Measurements from ENCODE around the gene LCA5.

Gene LCA5

GRCh38 chr6:79548304-79548703 is 11.1 kb upstream of the LCA5 start:
- TF ChIP-seq ZFX (IDR thresholded peaks at IDR 0.05), result no peak
- TF ChIP-seq, protein P1, sequence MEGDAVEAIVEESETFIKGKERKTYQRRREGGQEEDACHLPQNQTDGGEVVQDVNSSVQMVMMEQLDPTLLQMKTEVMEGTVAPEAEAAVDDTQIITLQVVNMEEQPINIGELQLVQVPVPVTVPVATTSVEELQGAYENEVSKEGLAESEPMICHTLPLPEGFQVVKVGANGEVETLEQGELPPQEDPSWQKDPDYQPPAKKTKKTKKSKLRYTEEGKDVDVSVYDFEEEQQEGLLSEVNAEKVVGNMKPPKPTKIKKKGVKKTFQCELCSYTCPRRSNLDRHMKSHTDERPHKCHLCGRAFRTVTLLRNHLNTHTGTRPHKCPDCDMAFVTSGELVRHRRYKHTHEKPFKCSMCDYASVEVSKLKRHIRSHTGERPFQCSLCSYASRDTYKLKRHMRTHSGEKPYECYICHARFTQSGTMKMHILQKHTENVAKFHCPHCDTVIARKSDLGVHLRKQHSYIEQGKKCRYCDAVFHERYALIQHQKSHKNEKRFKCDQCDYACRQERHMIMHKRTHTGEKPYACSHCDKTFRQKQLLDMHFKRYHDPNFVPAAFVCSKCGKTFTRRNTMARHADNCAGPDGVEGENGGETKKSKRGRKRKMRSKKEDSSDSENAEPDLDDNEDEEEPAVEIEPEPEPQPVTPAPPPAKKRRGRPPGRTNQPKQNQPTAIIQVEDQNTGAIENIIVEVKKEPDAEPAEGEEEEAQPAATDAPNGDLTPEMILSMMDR (conservative IDR thresholded peaks at IDR 0.05), result no peak

GRCh38 chr6:79546186-79546585 is 9.0 kb upstream of the LCA5 start:
- no peak overlapping the region for H3K27ac ChIP-seq
- no peak for TF ChIP-seq ZFX (IDR thresholded peaks at IDR 0.05)
- TF ChIP-seq, protein P1 (conservative IDR thresholded peaks at IDR 0.05), result no peak

More at GRCh38 chr6:79548304-79548703, 11.1 kb upstream of the LCA5 start:
- no peak overlapping the region for H3K27ac ChIP-seq

DNA sequence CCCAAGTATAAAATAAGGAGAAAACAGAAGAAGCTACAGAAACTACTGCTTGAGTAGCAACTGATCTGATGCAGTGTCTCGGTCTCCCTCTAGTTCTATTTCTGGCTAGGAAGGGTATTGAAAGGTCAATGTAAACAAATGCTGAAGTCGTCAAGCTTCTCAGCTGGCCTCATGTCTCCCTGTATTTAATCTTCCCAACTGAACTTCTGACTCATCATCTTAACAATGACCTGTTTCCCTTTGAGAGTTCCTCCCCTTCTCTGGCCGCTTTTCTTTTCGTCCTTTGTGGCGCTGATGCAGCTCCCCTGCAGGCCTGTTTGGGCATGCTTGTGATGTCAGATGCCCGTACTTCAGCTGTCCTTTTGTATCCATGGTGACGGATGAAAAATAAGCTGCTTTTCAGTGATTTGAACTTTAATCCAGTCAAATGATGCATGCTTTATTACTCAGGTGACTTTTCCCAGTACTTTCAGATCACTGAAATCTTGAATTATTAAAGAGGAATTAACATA is 7.8 kb upstream of the LCA5 start:
- no peak overlapping the region for H3K27ac ChIP-seq
- TF ChIP-seq, protein P1 (conservative IDR thresholded peaks at IDR 0.05), result peak; percentile 56
- TF ChIP-seq ZFX (IDR thresholded peaks at IDR 0.05), result no peak

DNA sequence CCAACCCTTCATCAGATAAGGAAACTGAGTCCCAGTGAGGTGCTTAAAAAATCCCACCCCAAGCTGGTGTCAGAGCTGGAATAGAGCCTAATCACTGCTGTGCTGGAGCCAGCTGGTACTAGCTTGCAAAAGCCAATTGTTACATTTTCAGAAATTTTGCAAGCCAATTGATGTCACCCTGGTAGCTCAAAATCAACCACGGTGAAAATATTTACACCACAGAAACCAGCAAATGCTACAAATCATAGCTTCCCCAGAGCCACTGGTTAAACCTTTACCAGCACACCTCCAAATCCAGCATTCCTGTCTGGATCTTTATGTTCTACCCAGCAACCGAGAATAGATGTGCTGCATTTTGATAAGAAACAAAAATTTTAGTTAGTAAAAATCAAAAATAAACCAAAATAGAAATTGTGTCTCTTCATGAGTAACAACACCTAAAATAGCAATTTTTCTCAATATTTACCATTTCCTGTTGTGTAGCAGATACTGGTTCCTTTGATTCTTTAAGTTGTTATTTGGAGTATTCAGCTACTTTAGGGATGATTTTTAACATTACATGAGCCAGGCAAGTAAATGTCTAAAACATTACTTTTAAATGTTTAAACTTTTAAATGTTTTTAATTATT is 7.2 kb upstream of the LCA5 start:
- H3K27ac ChIP-seq, result no peak overlapping the region
- TF ChIP-seq ZFX (IDR thresholded peaks at IDR 0.05), result no peak
- TF ChIP-seq, protein P1 (conservative IDR thresholded peaks at IDR 0.05), result no peak

GRCh38 chr6:79543886-79544285 is 6.7 kb upstream of the LCA5 start:
- no peak for TF ChIP-seq ZFX (IDR thresholded peaks at IDR 0.05)
- TF ChIP-seq, protein P1 (conservative IDR thresholded peaks at IDR 0.05), result no peak
- no peak overlapping the region for H3K27ac ChIP-seq

GRCh38 chr6:79543411-79543810 is 6.2 kb upstream of the LCA5 start:
- no peak overlapping the region for H3K27ac ChIP-seq

More at GRCh38 chr6:79543411-79543810, 6.2 kb upstream of the LCA5 start:
- TF ChIP-seq, protein P1 (conservative IDR thresholded peaks at IDR 0.05), result no peak
- TF ChIP-seq ZFX (IDR thresholded peaks at IDR 0.05), result no peak

All from C4-2B (cell line).